Lower lobe of right lung (tissue), 2 donors: Measurements from ENCODE around the gene FBXO9. TPM values are rescaled to one million over a fixed set of nuclear protein-coding genes. Genes with fewer than 3 reads are reported as not detected.

Experiments used
- ATAC-seq, 2 donors: fragments of 200-7000 bp; cut with Tn5 transposase; one replicate each; pipeline ENCODE4 v1.9.1; 2020 to 2022; ENCODE audit warnings: mild to moderate bottlenecking in 2 of 2, moderate library complexity in 2 of 2
- DNase-seq: peaks from one replicate; pipeline ENCODE4 v3.0.0-alpha.2; 2020
- H3K27ac ChIP-seq: fragments of 200-600 bp; one replicate; pipeline ENCODE4 v1.8.0; 2022
- H3K27me3 ChIP-seq: fragments of 200-600 bp; one replicate; pipeline ENCODE4 v1.8.0; 2022; ENCODE audit warnings: low read depth
- H3K36me3 ChIP-seq: fragments of 200-600 bp; one replicate; pipeline ENCODE4 v1.8.0; 2022; ENCODE audit warnings: mild to moderate bottlenecking
- H3K4me1 ChIP-seq: fragments of 200-600 bp; one replicate; pipeline ENCODE4 v1.8.0; 2022
- H3K4me3 ChIP-seq: fragments of 200-600 bp; one replicate; pipeline ENCODE4 v1.8.0; 2022; ENCODE audit warnings: mild to moderate bottlenecking
- H3K9me3 ChIP-seq: fragments of 200-600 bp; one replicate; pipeline ENCODE4 v1.8.0; 2022
- intact Hi-C: fragments of 100-400 bp; cut with DNase I; formaldehyde crosslinking; loops from one replicate; pipeline ENCODE4 v1.11.0; 2022
- total RNA-seq: library from RNA; stranded (reverse); fragmentation: NEBNext Ultra II Directional; extraction: Animal tissue kit (Norgen Biotek cat#: 25700); gene quantifications from one replicate; pipeline ENCODE4 v1.2.1, GENCODE V29; 2021
- TF ChIP-seq, protein P1 (sequence below): fragments of 200-600 bp; IDR thresholded peaks from one replicate; pipeline ENCODE4 v1.8.0; 2022; ENCODE audit warnings: antibody characterized with exemption, mild to moderate bottlenecking
- donor health status: DM: no; HTN: yes; CAD: no; lungs with severe emphysema.

The FBXO9 gene
- total RNA-seq, 1 donor from 2014 or later: 112 TPM

GRCh38 chr6:53070806-53071205 lies 5.6 kb downstream of the FBXO9 start:
- Histone ChIP-seq H3K27me3 (no peaks in the 10 kb centered on the region), H3K4me1 (peaks cover 29% of the 10 kb centered on the region), H3K27ac (no peak overlapping the region), H3K9me3 (no peaks in the 10 kb centered on the region), H3K36me3 (peaks cover 44% of the 10 kb centered on the region), H3K4me3 (no peak overlapping the region)
- intact Hi-C loops: no loop called here
- TF ChIP-seq, protein P1, sequence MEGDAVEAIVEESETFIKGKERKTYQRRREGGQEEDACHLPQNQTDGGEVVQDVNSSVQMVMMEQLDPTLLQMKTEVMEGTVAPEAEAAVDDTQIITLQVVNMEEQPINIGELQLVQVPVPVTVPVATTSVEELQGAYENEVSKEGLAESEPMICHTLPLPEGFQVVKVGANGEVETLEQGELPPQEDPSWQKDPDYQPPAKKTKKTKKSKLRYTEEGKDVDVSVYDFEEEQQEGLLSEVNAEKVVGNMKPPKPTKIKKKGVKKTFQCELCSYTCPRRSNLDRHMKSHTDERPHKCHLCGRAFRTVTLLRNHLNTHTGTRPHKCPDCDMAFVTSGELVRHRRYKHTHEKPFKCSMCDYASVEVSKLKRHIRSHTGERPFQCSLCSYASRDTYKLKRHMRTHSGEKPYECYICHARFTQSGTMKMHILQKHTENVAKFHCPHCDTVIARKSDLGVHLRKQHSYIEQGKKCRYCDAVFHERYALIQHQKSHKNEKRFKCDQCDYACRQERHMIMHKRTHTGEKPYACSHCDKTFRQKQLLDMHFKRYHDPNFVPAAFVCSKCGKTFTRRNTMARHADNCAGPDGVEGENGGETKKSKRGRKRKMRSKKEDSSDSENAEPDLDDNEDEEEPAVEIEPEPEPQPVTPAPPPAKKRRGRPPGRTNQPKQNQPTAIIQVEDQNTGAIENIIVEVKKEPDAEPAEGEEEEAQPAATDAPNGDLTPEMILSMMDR: no peak
- ATAC-seq: no peak
- no peak for DNase-seq

- TF ChIP-seq, protein P1: no peak
- Histone ChIP-seq H3K27me3 (no peaks in the 10 kb centered on the region), H3K4me3 (no peak overlapping the region), H3K4me1 (no peaks in the 10 kb centered on the region), H3K36me3 (peaks cover 79% of the 10 kb centered on the region), H3K27ac (no peak overlapping the region), H3K9me3 (no peaks in the 10 kb centered on the region)
- DNase-seq: no peak
- intact Hi-C loops: no loop called here
- no peak for ATAC-seq
These were observed 9.1 kb downstream of the FBXO9 start for GRCh38 chr6:53074347-53074746.

- H3K4me3 ChIP-seq: no peak overlapping the region
- H3K36me3 ChIP-seq: peaks cover 99% of the 10 kb centered on the region
- no peak for DNase-seq
- TF ChIP-seq, protein P1: no peak
- H3K27me3 ChIP-seq: no peaks in the 10 kb centered on the region
- no peak for ATAC-seq
- no peak overlapping the region for H3K27ac ChIP-seq
- H3K4me1 ChIP-seq: no peaks in the 10 kb centered on the region
- no peaks in the 10 kb centered on the region for H3K9me3 ChIP-seq
- intact Hi-C loops: no loop called here
These were observed 15.6 kb downstream of the FBXO9 start for GRCh38 chr6:53080813-53081212.

DNA sequence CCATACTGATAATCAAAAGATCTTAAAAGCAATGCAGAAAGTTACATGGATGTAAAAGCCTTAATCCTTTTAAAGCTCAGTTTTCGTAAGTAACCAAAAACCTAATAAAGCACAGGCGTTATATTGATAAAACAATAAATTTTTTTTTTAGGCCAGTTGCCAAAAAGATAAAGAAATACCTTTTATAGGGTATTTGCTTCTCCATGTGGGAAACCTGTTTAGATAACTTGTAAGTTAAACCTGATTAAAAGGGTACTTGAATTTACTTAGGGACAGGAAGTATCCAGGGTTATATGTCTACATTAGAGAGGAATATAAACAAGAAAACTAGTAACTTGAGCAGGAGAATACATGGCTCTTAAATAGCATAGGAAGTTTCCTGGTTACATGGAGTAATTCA lies 21.1 kb downstream of the FBXO9 start:
- H3K9me3 ChIP-seq: no peaks in the 10 kb centered on the region
- H3K27ac ChIP-seq: no peak overlapping the region
- peaks cover 100% of the 10 kb centered on the region for H3K36me3 ChIP-seq
- intact Hi-C loops: no loop called here
- ATAC-seq (no peak), DNase-seq (no peak)
- no peaks in the 10 kb centered on the region for H3K27me3 ChIP-seq
- no peaks in the 10 kb centered on the region for H3K4me1 ChIP-seq
- no peak overlapping the region for H3K4me3 ChIP-seq
- TF ChIP-seq, protein P1: no peak

GRCh38 chr6:53089948-53090347 lies 24.7 kb downstream of the FBXO9 start:
- Histone ChIP-seq H3K36me3 (peaks cover 100% of the 10 kb centered on the region), H3K4me1 (no peaks in the 10 kb centered on the region), H3K4me3 (no peak overlapping the region), H3K9me3 (no peaks in the 10 kb centered on the region), H3K27ac (no peak overlapping the region), H3K27me3 (no peaks in the 10 kb centered on the region)
- TF ChIP-seq, protein P1: no peak
- intact Hi-C loops: no loop called here
- ATAC-seq (no peak), DNase-seq (no peak)

DNA sequence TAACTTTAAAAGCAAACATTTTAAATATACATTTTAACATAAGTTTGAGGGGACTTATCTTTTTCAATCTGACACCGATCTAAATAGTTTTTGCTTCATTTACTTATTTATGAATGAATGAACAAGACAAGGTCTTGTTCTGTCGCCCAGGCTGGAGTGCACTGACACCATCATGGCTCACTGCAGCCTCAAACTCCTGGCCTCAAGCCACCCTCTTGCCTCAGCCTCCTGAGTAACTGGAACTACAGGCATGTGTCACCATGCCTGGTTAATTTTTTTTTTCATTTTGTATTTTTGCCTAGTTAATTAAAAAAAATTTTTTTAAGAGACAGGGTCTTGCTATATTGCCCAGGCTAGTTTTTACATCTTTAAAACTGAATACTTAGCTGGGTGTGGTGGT lies 25.4 kb downstream of the FBXO9 start:
- Histone ChIP-seq H3K27ac (no peak overlapping the region), H3K27me3 (no peaks in the 10 kb centered on the region), H3K4me3 (no peak overlapping the region), H3K4me1 (no peaks in the 10 kb centered on the region), H3K36me3 (peaks cover 100% of the 10 kb centered on the region), H3K9me3 (no peaks in the 10 kb centered on the region)
- ATAC-seq (no peak), DNase-seq (no peak)
- intact Hi-C loops: no loop called here
- TF ChIP-seq, protein P1: no peak
